Measurements from ENCODE around the gene ATP8A1.

Gene ATP8A1

DNA sequence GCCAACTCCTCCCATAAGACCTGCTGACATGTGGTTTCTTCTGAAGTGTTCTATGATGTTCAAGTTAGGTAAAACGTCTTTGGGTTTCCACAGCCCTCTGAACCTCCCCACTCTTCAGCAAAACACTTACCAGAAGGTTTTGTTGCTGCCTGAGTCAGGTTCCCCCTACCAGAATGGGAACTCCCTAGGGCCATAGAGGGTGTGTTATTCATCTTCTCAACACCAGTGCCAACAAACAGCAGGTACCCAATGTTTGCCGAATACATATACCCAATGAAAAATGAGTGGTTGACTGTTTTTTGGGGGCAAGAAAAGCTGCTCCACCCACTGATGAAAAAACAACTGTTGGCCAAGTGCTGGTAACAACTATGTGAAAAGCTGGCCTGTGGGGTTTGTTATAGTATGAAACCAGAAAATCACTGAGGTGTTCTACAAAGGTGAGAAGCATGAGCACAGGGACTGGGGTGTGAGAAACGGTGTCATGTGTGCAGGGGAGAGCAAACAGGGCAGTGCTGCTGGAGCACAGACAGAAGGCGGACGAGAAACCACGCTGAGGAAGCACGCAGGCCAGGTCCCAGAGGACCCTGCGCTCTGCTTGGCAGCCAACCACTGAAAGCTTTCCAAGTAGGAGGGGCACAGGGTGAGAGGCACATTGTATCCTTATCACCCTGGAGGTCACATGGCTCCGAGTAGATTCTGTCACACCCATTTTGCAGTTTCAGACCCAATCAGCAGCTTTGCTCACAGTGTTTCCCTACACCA is 28.8 kb downstream of the ATP8A1 start:
- peak in 1 of 2 donors; percentile 30 for DNase-seq (ENCODE audit: low read depth in 1 of 2, low spot score in 1 of 2)

DNA sequence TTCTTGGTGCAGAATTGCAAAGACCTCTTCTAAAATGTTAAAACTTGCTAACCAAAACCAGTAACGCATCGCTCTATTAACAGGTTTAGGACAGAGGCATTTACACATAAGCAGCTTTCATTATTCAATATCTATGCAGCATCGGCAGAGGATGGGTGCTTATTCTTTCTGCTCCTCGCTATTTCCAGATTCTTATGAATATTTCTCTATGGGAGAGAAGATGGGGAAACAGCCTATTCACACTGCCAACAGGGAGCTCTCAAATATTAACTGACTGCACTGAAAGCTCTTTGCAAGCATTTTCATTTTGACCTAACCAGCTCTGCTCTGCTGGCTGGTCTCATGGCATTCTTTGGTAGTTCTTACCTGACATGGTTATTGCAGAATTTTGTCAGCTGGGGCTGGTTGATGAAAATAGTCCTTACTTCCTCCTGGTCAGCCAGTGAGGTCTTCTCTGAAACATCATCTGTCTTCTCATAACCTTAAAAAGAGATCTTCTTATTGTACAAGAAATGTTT is 30.2 kb downstream of the ATP8A1 start:
- no peak for DNase-seq (ENCODE audit: low read depth in 1 of 2, low spot score in 1 of 2)

DNA sequence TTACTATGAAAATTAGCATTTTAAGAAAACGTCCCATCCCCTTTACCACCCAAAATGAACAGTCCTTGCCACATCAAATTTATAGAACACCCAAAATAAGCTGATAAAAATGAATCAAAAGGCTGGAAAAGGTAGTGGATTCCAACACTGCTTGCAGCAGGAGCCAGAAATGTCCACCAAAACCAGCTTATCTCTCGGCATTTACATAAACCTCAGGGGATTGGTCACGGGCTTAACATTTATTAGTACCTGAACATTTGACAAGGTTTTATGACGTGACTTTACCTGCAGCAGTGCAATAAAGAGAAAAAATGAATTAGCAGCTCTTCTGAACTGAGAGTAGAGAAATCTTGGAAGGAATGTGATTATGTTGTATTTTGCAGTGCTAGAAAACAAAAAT is 31.6 kb downstream of the ATP8A1 start:
- no peak for DNase-seq (ENCODE audit: low read depth in 1 of 2, low spot score in 1 of 2)

DNA sequence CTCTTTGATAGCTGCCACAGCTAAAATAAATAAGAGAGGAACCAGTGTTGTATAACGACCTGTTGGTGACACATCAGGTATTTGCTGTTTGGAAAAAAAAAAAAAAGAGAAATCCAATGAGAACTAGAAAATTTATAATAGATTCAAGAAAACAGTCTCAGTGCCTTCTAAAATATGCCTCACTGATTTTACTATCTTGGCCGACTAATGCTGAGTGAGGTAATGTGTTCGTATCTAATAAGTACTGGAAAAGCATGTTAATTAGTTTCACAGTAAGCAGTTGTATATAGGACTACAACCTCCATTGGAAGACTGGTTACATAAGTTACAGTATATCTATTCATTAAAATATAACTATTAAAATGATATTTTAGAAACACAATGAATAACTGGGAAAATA is 32.4 kb downstream of the ATP8A1 start:
- DNase-seq (ENCODE audit: low read depth in 1 of 2, low spot score in 1 of 2): no peak

DNA sequence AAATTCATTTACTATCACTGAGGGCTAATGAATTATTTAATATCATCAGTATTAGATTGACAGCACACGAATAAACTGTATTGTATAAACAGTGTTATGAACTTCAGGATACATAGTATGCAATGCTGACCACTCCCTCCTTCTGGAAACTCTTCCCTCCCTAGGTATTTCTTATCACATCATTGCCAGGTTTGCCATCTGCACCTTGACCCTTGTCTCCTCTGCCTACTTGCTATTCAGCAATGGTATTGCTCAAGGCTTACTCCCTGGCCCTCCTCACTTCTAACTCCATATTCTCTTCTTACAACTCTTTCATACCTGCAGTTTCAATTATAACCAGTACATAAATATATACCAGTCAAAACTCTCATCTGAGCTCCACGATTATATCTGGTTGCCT is 38.9 kb downstream of the ATP8A1 start:
- no peak for DNase-seq (ENCODE audit: low read depth in 1 of 2, low spot score in 1 of 2)

DNA sequence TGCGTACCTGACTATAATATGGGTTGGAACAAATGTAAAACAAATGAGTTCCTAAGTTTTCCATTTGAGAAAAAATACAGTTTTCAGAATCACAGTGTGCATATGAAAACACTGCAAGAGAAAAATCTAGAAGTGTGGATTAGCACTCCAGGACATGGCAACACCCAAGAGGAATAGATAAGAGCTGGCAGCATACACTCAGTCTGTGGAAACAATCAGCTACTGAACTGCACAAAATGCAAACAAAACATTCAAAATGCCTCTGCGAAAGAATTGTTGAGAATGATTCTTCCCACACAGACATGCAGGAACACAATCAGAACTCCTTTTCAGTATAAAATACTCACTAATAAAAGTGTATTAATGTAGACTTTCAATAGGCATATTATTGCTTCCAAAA is 39.9 kb downstream of the ATP8A1 start:
- no peak for DNase-seq (ENCODE audit: low read depth in 1 of 2, low spot score in 1 of 2)

DNA sequence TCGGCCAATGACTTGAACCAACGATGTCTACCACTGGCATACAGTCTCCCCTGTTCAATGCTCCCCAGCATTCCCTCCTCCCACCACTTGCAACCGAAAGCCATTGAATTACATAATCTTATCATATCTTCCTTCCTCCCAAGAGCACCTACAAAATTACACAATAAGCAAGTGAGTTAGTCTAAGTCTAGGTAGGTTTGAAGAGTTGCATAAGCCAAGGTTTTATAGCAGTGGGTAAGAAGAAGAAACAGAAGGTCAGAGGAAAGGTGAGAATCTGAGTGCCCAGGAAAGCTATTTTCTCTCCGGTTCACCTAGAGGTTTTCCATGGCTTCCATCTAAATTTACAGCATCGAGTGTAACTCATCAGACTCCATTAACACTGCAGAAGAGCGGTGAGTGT is 40.3 kb downstream of the ATP8A1 start:
- no peak for DNase-seq (ENCODE audit: low read depth in 1 of 2, low spot score in 1 of 2)

DNA sequence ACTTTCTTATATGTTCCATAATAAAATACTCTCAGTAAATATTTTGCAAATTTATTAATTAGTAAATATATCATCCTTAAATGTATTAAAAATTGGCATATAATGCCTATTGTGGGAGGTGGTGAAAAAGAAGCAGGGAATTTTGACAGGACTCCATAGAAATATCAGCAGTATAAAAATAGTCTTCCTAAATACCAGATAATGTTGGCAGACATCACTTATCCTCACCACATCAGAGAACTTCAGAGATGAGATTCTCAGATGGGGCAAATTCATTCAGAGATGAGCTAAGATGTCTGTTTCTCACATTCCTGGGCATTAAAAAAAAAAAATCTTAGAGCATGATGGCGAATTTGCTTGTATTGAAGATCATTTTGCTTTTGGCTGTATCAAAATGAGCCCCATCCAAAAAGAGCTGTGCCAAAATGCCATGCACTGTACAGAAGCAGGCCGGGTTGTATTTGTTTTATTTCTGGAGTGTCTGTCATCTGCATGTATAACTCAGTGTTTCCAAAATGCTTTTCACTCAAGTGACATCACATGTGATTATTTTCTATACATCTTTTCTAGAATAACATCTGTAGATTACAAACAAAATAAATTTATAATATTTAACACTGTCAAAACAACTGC is 41.7 kb downstream of the ATP8A1 start:
- DNase-seq (ENCODE audit: low read depth in 1 of 2, low spot score in 1 of 2): no peak

DNA sequence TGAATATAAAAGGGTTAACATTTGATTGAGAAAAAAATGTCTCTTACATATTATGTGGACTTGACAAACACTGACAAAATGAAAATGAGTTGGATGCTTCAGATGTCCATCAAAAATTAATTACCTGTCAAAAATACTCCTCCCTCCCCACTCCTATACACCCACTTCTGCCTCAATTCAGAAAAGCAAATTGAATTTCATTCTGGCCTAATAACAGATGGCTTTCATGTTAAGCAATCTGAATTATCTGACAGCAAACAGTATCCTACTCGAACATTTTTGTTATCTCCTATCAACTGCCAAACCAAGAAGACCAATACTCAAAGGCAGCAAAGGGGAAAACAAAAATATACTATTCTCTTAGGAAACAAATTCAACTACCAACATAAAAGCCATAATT is 44.0 kb downstream of the ATP8A1 start:
- no peak for DNase-seq (ENCODE audit: low read depth in 1 of 2, low spot score in 1 of 2)

DNA sequence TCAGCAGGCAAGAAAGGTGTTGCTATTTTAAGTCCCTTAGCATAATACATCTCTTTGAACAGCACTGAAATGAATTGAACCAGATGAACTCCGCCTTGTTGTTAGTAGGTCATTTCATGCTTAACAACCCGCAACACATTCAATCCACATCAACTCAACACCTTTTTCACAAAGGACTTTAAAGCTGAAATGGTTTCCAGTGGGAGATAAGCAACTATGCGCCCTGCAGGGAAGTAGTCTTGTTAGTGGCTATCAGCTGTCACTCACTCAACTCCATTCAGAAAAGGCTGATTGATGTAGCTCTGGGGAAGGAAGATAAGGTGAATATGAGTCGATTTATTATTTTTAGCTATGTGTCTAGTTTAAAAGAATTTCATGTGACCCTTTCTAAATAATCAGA is 46.0 kb downstream of the ATP8A1 start:
- no peak for DNase-seq (ENCODE audit: low read depth in 1 of 2, low spot score in 1 of 2)

DNA sequence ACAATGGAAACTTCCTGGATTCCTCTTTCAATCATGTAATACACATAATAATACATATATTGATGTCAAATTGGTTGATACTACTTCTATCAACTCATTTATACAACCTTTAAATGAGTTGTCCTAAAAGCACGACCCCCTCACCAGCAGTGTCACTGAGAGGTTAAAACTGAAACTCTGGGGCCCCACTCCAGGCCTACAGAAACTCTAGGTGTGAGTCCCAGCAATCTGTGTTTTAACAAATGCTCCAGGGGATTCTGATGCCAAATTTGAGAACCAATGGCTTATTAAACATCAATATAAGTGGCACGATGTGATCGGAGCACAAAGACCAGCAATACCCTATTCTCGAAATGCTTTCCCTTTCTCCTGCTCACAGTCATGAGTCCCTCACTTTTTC is 47.9 kb downstream of the ATP8A1 start:
- DNase-seq (ENCODE audit: low read depth in 1 of 2, low spot score in 1 of 2): no peak

DNA sequence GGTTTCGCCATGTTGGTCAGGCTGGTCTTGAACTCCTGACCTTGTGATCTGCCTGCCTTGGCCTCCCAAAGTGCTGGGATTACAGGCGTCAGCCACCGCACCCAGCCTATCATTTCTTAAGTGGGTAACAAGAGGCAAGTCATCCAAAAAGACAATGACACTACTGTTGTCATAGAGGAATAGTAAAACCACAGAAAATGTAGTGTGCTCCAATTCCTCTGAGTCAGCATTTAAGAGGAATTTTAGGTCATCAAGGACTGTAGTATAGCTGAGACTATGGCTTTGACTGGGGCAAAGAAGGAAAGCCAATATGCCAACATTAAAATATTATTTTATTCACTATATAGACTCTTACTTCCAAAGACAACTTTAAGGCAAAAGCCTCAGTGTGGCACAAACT is 48.4 kb downstream of the ATP8A1 start:
- no peak for DNase-seq (ENCODE audit: low read depth in 1 of 2, low spot score in 1 of 2)

DNA sequence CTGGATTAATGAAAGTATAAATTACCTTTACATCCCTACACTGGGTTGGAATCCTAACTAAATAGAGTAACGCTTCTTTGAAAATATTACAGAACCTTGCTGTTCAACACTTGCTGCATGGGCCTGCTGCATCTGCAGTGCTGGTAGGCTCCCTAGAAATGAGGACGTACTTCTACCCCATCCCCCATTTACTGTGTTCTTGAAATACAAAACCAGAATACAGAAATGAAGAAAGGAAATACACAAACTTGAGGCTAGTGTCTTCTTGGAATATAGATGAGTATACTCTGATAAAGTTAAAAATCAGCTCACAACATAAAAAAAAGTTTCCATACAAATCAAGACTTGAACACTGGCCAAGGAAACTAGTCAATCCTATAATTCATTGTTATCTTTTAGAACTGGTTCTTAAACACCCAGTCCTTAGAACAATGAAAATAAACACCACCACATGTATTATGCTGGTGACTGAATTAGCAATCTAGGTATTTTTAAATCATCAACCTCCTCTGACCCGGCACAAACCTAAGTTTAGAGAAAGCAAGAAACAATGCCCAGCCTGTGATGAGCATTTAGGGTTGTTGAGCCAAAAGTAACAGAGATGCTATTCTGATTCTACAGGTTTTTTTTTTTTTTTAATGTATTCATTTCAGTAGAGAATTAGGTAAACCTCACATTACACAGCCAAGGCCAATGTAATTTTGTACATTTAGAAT is 49.7 kb downstream of the ATP8A1 start:
- DNase-seq (ENCODE audit: low read depth in 1 of 2, low spot score in 1 of 2): no peak

DNA sequence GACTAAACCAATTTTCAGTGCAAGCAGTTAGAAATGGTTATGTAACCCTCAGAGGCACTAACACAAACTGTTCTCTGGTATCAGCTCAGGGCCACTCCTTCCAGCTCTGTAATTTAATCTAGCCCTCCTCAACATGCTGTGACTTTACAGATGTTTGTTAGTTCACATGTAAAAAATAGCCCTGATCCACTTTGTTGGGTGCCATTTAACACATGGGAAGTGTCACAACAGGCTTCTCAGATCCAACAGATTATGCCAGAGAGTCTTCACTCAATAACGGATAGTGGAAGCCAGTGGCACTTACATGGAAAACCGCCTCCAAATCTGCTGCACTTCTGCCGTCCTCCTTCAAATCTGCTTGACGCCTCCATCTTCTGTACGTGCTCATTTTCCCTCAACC is 51.6 kb downstream of the ATP8A1 start:
- no peak for DNase-seq (ENCODE audit: low read depth in 1 of 2, low spot score in 1 of 2)

DNA sequence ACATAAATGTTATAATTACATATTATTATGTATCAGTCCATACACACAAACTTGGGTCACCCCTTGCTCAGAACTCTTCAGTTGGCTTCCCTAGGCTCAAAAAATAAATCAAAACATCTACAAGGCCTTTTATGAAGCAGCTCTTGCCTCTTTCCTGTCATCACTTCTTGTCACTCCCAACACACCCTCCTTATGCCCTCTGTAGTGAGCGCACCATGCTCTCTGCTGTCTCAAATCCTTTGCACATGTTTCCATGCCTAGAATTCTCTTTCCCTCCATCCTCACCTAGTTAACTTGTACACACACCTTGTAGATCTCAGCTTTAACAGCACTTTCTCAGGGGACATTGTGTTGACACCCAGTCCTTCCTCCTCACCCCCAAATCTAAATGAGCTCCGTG is 53.0 kb downstream of the ATP8A1 start:
- no peak for DNase-seq (ENCODE audit: low read depth in 1 of 2, low spot score in 1 of 2)

DNA sequence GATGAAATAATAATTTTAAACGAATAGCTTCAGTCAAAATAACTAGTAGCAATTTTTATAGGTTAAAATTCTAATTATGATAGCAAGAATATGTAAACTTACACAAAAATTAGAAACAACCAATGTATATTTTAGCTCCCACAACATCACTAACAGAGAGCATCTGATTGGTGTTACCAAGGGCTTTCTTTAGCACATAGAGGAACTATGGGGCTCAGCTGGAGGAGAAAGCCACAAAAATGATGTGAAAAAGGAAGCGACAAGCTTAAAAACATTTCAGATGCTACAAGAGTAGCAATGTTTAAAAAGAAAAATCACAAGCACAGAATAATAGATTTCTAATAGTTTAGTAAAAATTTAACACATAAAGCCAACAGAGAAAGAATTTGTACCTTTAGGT is 56.3 kb downstream of the ATP8A1 start:
- no peak for DNase-seq (ENCODE audit: low read depth in 1 of 2, low spot score in 1 of 2)

DNA sequence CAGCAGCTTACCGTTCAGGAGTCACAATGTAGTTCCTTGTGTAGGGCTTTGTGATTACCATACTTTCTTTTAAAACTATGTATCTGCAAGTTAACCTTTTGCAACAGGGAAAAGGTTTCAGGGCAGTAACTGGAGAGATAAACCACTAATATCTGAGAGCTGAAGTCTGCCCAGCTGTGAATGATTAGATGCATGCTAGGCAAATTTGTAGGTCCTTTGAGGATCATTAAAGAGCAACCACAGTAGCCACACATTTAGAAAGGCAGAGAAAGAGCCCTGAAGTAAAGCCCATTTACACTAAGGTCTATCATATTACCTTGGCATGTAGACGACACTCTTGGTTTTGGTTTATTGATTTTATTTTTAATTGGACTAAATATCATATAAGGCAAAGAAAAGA is 60.0 kb downstream of the ATP8A1 start:
- no peak for DNase-seq (ENCODE audit: low read depth in 1 of 2, low spot score in 1 of 2)

DNA sequence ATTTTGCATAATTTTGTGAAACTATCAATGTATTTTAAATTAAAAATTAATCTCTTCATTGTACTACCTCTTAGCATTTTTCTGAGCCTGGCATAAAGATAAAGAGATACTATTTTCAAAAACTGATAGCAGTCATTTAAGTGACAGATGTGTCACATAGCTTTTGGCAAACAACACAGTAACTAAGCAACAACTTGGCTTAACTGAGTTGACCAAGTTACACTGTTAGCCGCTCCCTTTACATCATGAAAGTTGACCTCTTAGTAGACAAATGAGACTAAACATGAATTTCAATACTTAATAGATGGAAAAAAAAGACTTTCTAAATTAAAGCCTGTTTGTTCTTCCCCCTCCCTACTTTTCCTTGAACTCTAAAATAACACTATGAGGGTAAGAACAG is 62.0 kb downstream of the ATP8A1 start:
- DNase-seq (ENCODE audit: low read depth in 1 of 2, low spot score in 1 of 2): no peak

DNA sequence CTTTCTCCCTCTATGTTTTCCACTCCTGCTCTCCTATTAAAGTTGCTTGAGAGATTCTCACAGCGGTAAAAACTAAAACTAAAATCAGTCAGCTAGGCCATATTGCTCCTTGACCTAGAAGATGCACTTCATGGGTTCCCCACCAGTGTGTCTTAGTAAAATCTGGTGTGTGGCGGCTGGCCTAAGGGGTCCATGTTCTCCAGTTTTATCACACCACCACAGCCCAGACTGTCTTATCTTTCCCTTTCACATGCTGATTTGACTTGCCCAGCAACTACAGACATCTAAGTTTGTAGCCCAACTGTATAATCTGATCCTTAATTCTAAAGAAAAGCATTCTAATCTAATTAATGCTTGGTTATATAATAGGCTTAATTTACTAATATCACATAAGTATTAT is 68.0 kb downstream of the ATP8A1 start:
- DNase-seq (ENCODE audit: low read depth in 1 of 2, low spot score in 1 of 2): no peak

DNA sequence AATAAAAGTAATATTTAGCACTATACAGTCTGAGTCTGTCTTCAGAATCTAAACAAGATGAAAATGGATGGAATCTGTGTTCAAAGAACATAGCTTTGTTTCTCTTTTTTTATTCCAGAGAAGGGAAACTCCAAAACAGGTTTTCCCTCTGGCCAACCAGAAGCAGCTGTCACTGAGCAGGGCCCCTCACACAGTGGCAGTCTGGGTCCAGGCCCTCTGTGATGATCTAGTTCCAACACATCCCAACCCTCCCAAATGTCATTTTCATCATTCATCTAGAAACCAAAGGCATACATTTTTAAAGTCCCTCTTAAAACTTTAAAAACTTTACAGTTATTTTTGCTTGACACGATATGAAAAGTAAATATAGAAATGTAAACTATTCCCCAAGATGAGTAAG is 70.1 kb downstream of the ATP8A1 start:
- DNase-seq (ENCODE audit: low read depth in 1 of 2, low spot score in 1 of 2): no peak

DNA sequence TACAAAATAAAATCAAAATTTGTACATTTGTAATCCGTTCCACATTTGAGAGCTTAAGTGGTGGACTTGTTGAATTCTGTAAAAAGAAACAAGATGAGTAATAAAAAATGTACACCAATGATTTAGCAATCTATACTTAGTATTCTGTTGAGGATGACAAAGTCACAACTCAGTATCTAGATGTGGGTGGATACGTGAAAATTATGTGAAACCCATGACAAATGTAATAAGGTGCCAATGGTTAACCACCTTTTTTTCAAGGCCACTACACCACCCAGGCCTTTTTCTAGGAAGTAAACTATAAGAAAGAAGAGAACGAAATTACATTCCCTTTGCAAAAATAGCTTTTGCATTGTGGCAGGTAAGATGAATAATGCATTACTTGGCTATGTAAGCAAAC is 77.0 kb downstream of the ATP8A1 start:
- no peak for DNase-seq (ENCODE audit: low read depth in 1 of 2, low spot score in 1 of 2)

DNA sequence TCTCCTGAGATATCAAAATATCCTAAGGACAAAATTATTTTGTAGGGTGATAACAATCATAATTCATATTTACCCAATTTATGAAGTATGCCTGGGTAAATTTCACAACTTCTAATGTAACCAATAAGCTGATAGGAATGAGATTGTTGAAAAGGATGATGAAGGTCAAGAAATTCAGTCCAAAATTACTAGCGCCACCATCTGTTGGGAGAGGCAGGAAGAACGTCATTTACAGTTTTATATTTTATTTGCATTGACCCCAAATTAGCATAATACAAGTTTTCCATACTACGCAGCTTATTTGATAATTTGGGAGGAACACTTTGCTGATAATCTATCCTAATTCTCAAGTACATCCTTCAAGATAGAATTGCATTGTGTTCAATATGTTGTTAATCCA is 78.7 kb downstream of the ATP8A1 start:
- DNase-seq (ENCODE audit: low read depth in 1 of 2, low spot score in 1 of 2): no peak
